CD4-positive, alpha-beta memory T cell (primary cell): ENCODE data around the gene CFAP74. TPM values are rescaled to one million over a fixed set of nuclear protein-coding genes. Genes with fewer than 3 reads are reported as not detected.

Experiments used
- CTCF ChIA-PET: fragments of 350-600 bp; sonication (Branson Sonifier 250); formaldehyde crosslinking; loops from one replicate; lab custom pipeline; 2021; ENCODE audit warnings: inconsistent platforms; ENCODE audit not compliant: partially characterized antibody; lab: Charles Lee
- POLR2A ChIA-PET: fragments of 350-600 bp; sonication (Branson Sonifier 250); formaldehyde crosslinking; loops from one replicate; lab custom pipeline; 2021; ENCODE audit not compliant: partially characterized antibody; lab: Charles Lee
- DNase-seq, 5 donors: peaks; one replicate each; pipeline versions ENCODE4 v3.0.0 to v3.0.0-alpha.2; 2020 to 2022; ENCODE audit warnings: mixed read lengths in 1 of 5
- H3K27ac ChIP-seq: one replicate; pipeline ENCODE4 v1.7.0; 2013; ENCODE audit warnings: low read depth, low read length
- H3K27me3 ChIP-seq: 2 replicates; pipeline ENCODE4 v1.7.0; 2013; ENCODE audit warnings: mild to moderate bottlenecking, low read length, moderate library complexity; ENCODE audit not compliant: insufficient read depth
- H3K36me3 ChIP-seq: 2 replicates; pipeline ENCODE4 v1.7.0; 2013; ENCODE audit warnings: mild to moderate bottlenecking, low read length, moderate library complexity; ENCODE audit not compliant: insufficient read depth
- H3K4me1 ChIP-seq: 2 replicates; pipeline ENCODE4 v1.7.0; 2013; ENCODE audit warnings: mild to moderate bottlenecking, low read length, moderate library complexity; ENCODE audit not compliant: insufficient read depth
- H3K4me3 ChIP-seq, 2 donors: one replicate each; pipeline ENCODE4 v1.7.0; 2013; ENCODE audit warnings: low read length in 2 of 2, mild to moderate bottlenecking in 1 of 2
- H3K9me3 ChIP-seq, 2 donors: one replicate each; pipeline ENCODE4 v1.7.0; 2013; ENCODE audit warnings: low read length in 2 of 2, control low read depth in 1 of 2; ENCODE audit not compliant: control insufficient read depth in 1 of 2
- H3K27ac Mint-ChIP-seq, 7 donors: one replicate each; pipeline ENCODE4 v1.8.0; 2020 to 2021; ENCODE audit warnings: mixed read lengths in 7 of 7, mild to moderate bottlenecking in 6 of 7, inconsistent platforms in 3 of 7, moderate library complexity in 3 of 7
- H3K27me3 Mint-ChIP-seq, 2 donors: one replicate each; pipeline ENCODE4 v1.8.0; 2020 to 2021; ENCODE audit warnings: mixed read lengths in 2 of 2
- H3K36me3 Mint-ChIP-seq, 2 donors: one replicate each; pipeline ENCODE4 v1.8.0; 2020 to 2021; ENCODE audit warnings: mixed read lengths in 2 of 2, inconsistent platforms in 1 of 2, mild to moderate bottlenecking in 1 of 2
- H3K4me1 Mint-ChIP-seq, 4 donors: one replicate each; pipeline ENCODE4 v1.8.0; 2020 to 2021; ENCODE audit warnings: mixed read lengths in 4 of 4, mild to moderate bottlenecking in 1 of 4
- H3K4me3 Mint-ChIP-seq, 8 donors: one replicate each; pipeline ENCODE4 v1.8.0; 2020 to 2021; ENCODE audit warnings: mixed read lengths in 8 of 8, mild to moderate bottlenecking in 7 of 8, moderate library complexity in 6 of 8, inconsistent platforms in 3 of 8
- H3K9me3 Mint-ChIP-seq, 8 donors: one replicate each; pipeline ENCODE4 v1.8.0; 2020 to 2021; ENCODE audit warnings: mixed read lengths in 8 of 8, mild to moderate bottlenecking in 5 of 8, inconsistent platforms in 3 of 8, moderate library complexity in 1 of 8
- intact Hi-C: fragments of 100-400 bp; cut with micrococcal nuclease; formaldehyde crosslinking; loops from one replicate; pipeline ENCODE4 v1.15.1; 2023
- polyA plus RNA-seq, 2 donors: library from polyadenylated mRNA; unstranded; fragments of 300-500 nt; fragmentation: Illumina TruSeq; gene quantifications; one replicate each; pipeline ENCODE4 v1.2.3, GENCODE V29; 2021
- total RNA-seq, 2 experiments: library from RNA; stranded (reverse); gene quantifications; one replicate each; pipeline ENCODE4 v1.2.3, GENCODE V29; 2021

The CFAP74 gene
- total and polyA plus RNA-seq, 4 experiments from 2014 or later = not detected

DNA sequence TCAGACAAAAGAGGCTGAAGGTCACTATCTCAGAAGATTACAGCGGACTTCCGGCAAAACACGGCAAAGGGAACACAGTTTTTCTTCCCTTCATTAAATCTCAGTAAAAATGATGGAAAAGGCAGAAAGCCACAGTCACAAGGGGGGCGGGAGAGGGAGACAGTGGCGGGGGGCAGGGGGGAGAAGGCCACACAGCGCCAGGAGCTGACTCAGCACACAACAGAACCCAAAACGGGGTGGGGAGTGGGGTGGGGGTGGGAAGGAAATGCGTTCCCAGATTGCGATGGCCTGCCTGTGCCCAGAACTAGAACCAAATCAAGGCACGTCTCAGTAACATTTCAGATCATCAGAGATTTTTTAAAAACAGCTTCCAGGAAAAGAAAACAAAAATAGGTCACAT, 13.4 kb downstream of the CFAP74 start:
- no peak overlapping the region for H3K27ac Mint-ChIP-seq
- DNase-seq = no peak
- Histone ChIP-seq H3K27ac (no peak overlapping the region), H3K4me3 (no peak overlapping the region), H3K4me1 (no peaks in the 10 kb centered on the region), H3K36me3 (no peaks in the 10 kb centered on the region), H3K27me3 (no peaks in the 10 kb centered on the region), H3K9me3 (no peaks in the 10 kb centered on the region)
- no peak overlapping the region for H3K4me3 Mint-ChIP-seq
- no peaks in the 10 kb centered on the region for H3K36me3 Mint-ChIP-seq
- ChIA-PET POLR2A (no interaction called here), CTCF (interaction anchor here (1.1 kb wide), 1 partner anchor 54 kb away, joined by 4 read pairs; no protein-coding TSS in a partner anchor)
- intact Hi-C loops = no loop called here
- peaks cover 8 to 11% of the 10 kb centered on the region in 2 donors for H3K27me3 Mint-ChIP-seq
- H3K4me1 Mint-ChIP-seq = peaks cover 0 to 10% (median 3%) of the 10 kb centered on the region in 4 donors
- peaks cover 0 to 1% (median 0%) of the 10 kb centered on the region in 8 donors for H3K9me3 Mint-ChIP-seq

- Histone ChIP-seq H3K9me3 (no peaks in the 10 kb centered on the region), H3K4me1 (no peaks in the 10 kb centered on the region), H3K36me3 (no peaks in the 10 kb centered on the region), H3K4me3 (no peak overlapping the region), H3K27me3 (no peaks in the 10 kb centered on the region), H3K27ac (no peak overlapping the region)
- Mint-ChIP-seq H3K9me3 (peaks cover 0 to 1% (median 0%) of the 10 kb centered on the region in 8 donors), H3K36me3 (no peaks in the 10 kb centered on the region), H3K27me3 (peaks cover 8 to 11% of the 10 kb centered on the region in 2 donors), H3K4me3 (no peak overlapping the region), H3K27ac (no peak overlapping the region), H3K4me1 (peaks cover 0 to 9% (median 2%) of the 10 kb centered on the region in 4 donors)
- intact Hi-C loops = no loop called here
- no peak for DNase-seq
- ChIA-PET CTCF (no interaction called here), POLR2A (no interaction called here)
These were observed 13.8 kb downstream of the CFAP74 start for GRCh38 chr1:1989789-1990188.

GRCh38 chr1:1989102-1989542, 14.5 kb downstream of the CFAP74 start:
- Histone ChIP-seq H3K9me3 (no peaks in the 10 kb centered on the region), H3K4me1 (no peaks in the 10 kb centered on the region), H3K36me3 (no peaks in the 10 kb centered on the region), H3K27me3 (no peaks in the 10 kb centered on the region), H3K4me3 (no peak overlapping the region), H3K27ac (no peak overlapping the region)
- intact Hi-C loops = no loop called here
- ChIA-PET POLR2A (no interaction called here), CTCF (no interaction called here)
- Mint-ChIP-seq H3K36me3 (no peaks in the 10 kb centered on the region), H3K27me3 (peaks cover 8 to 11% of the 10 kb centered on the region in 2 donors), H3K27ac (no peak overlapping the region), H3K9me3 (peaks cover 0 to 1% (median 0%) of the 10 kb centered on the region in 8 donors), H3K4me3 (no peak overlapping the region), H3K4me1 (peaks cover 0 to 7% (median 2%) of the 10 kb centered on the region in 4 donors)
- no peak for DNase-seq

DNA sequence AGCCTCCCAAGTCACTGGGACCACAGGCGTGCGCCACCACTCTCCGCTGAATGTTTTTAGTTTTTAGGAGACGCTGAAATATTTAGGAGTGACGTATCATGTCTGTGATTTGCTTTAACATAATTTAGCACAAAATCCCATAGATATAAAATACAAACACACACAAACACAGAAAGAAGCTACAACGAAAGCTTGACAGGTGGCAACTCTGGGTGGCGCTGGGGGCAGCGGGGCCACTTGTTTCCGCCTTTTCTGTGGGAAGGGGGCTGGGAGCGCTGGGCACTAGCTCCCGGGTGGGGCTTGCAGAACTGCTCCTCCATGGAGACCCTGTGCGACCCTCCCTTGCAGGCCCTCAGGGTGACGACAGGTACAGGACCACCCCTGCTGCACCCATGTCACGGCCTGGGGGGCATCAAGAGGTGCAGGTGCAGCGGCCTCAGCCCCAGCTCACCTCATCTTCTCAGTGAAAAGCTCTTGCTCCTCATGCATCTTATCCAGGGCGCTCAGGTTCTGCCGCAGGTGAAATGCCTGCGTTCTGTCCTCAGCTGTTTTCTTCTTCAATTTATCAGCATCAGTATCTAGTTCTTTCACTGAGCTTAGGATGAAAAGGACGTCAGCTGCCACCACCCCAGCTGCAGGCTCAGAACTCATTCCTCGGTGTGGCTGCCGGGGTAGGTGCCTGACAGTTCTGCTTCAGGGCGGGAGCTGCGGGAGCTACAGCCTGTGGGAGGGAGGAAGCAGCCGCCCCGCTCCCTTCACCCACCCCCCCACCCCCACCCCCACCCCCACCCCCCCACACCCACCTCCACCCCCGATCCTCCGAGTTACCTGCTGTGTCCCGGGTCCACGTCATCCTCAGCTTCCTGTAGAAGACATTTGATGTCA, 15.3 kb downstream of the CFAP74 start:
- Histone ChIP-seq H3K4me3 (no peak overlapping the region), H3K27ac (no peak overlapping the region), H3K4me1 (no peaks in the 10 kb centered on the region), H3K9me3 (no peaks in the 10 kb centered on the region), H3K36me3 (no peaks in the 10 kb centered on the region), H3K27me3 (no peaks in the 10 kb centered on the region)
- peaks cover 0 to 7% (median 2%) of the 10 kb centered on the region in 4 donors for H3K4me1 Mint-ChIP-seq
- H3K36me3 Mint-ChIP-seq = no peaks in the 10 kb centered on the region
- intact Hi-C loops = no loop called here
- ChIA-PET POLR2A (no interaction called here), CTCF (interaction anchor here (0.6 kb wide), 1 partner anchor 628 kb away, joined by 3 read pairs; no protein-coding TSS in a partner anchor)
- peaks cover 0 to 1% (median 0%) of the 10 kb centered on the region in 8 donors for H3K9me3 Mint-ChIP-seq
- peaks cover 8 to 11% of the 10 kb centered on the region in 2 donors for H3K27me3 Mint-ChIP-seq
- H3K4me3 Mint-ChIP-seq = peak overlapping the region in 1 of 8 donors; percentile 37
- H3K27ac Mint-ChIP-seq = no peak overlapping the region
- DNase-seq = no peak

DNA sequence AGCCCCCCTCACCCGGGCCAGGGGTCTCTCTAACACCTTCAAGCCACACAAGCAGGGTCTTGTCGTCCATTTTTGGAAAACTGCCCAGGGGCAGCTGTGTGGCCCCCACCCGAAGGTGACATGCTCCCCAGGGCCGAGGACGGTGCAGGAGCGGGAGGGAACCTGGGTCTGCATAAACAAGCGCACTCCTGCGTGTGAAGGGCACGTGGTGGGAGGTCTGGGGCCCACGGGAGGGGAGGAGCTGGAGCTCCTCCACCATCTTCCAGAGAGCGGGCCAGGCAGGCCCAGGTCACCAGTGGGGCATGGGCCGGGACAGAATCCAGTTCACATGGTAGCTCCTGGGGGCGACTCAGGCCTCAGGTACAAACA, 16.5 kb downstream of the CFAP74 start:
- peaks cover 9 to 11% of the 10 kb centered on the region in 2 donors for H3K27me3 Mint-ChIP-seq
- Histone ChIP-seq H3K4me3 (no peak overlapping the region), H3K27me3 (no peaks in the 10 kb centered on the region), H3K9me3 (no peaks in the 10 kb centered on the region), H3K27ac (no peak overlapping the region), H3K4me1 (no peaks in the 10 kb centered on the region), H3K36me3 (no peaks in the 10 kb centered on the region)
- no peak overlapping the region for H3K4me3 Mint-ChIP-seq
- H3K9me3 Mint-ChIP-seq = peaks cover 0 to 1% (median 0%) of the 10 kb centered on the region in 8 donors
- CTCF ChIA-PET = no interaction called here
- intact Hi-C loops = no loop called here
- peaks cover 0 to 7% (median 2%) of the 10 kb centered on the region in 4 donors for H3K4me1 Mint-ChIP-seq
- DNase-seq = no peak
- H3K27ac Mint-ChIP-seq = no peak overlapping the region
- H3K36me3 Mint-ChIP-seq = no peaks in the 10 kb centered on the region
- POLR2A ChIA-PET = no interaction called here

- H3K4me3 Mint-ChIP-seq = no peak overlapping the region
- H3K27ac ChIP-seq = no peak overlapping the region
- H3K27me3 ChIP-seq = no peaks in the 10 kb centered on the region
- peaks cover 9 to 11% of the 10 kb centered on the region in 2 donors for H3K27me3 Mint-ChIP-seq
- peaks cover 0 to 3% (median 0%) of the 10 kb centered on the region in 8 donors for H3K9me3 Mint-ChIP-seq
- no peaks in the 10 kb centered on the region for H3K4me1 ChIP-seq
- DNase-seq = no peak
- H3K4me3 ChIP-seq = no peak overlapping the region
- ChIA-PET POLR2A (no interaction called here), CTCF (no interaction called here)
- no peaks in the 10 kb centered on the region for H3K36me3 ChIP-seq
- H3K9me3 ChIP-seq = no peaks in the 10 kb centered on the region
- H3K27ac Mint-ChIP-seq = no peak overlapping the region
- peaks cover 0 to 7% (median 2%) of the 10 kb centered on the region in 4 donors for H3K4me1 Mint-ChIP-seq
- intact Hi-C loops = no loop called here
- no peaks in the 10 kb centered on the region for H3K36me3 Mint-ChIP-seq
These were observed 17.0 kb downstream of the CFAP74 start for GRCh38 chr1:1986451-1987141.

- Histone ChIP-seq H3K4me3 (no peak overlapping the region), H3K27ac (no peak overlapping the region), H3K36me3 (no peaks in the 10 kb centered on the region), H3K9me3 (no peaks in the 10 kb centered on the region), H3K27me3 (no peaks in the 10 kb centered on the region), H3K4me1 (no peaks in the 10 kb centered on the region)
- Mint-ChIP-seq H3K27me3 (peaks cover 7% of the 10 kb centered on the region in 2 donors), H3K36me3 (no peaks in the 10 kb centered on the region), H3K4me1 (peaks cover 0 to 7% (median 2%) of the 10 kb centered on the region in 4 donors), H3K9me3 (peaks cover 0 to 3% (median 0%) of the 10 kb centered on the region in 8 donors), H3K27ac (no peak overlapping the region), H3K4me3 (no peak overlapping the region)
- POLR2A ChIA-PET = no interaction called here
- no peak for DNase-seq
- intact Hi-C loops = no loop called here
- CTCF ChIA-PET = no interaction called here
These were observed 18.1 kb downstream of the CFAP74 start for GRCh38 chr1:1985375-1986050.
